HG03442 (cell line): Measurements from ENCODE around the gene ZNF169.
"Not testable (repeated sequence)": the region's sequence is repeated elsewhere in the genome, so short reads cannot be mapped to it uniquely, and the experiment has no call there.

Experiments used
- ATAC-seq: cut with Tn5 transposase; IDR thresholded peaks from one replicate; pipeline ENCODE4 v1.9.1; 2021; ENCODE audit warnings: mild to moderate bottlenecking, moderate library complexity; ENCODE audit not compliant: unreplicated experiment

The ZNF169 gene

GRCh38 chr9:94341703-94342102, 82.6 kb downstream of the ZNF169 start:
- ATAC-seq, result not testable (repeated sequence)

GRCh38 chr9:94347451-94347850, 88.4 kb downstream of the ZNF169 start:
- ATAC-seq, result not testable (repeated sequence)

- not testable (repeated sequence) for ATAC-seq
Observed at GRCh38 chr9:94348754-94349153, 89.7 kb downstream of the ZNF169 start.
